GM19193 (cell line): ENCODE measurements around the gene NUCKS1.

Experiments
- POLR2A ChIP-seq: IDR thresholded peaks from 4 replicates; pipeline ENCODE4 v1.6.1; 2011; ENCODE audit not compliant: insufficient read depth, insufficient read length; ENCODE audit errors: extremely low read depth

The NUCKS1 gene

GRCh38 chr1:205663286-205663936 is 86.6 kb downstream of the NUCKS1 start:
- no peak for TF ChIP-seq POLR2A
